Measurements from ENCODE around the gene BNC2.

The BNC2 gene

GRCh38 chr9:16715404-16715803 lies 155.1 kb downstream of the BNC2 start:
- DNase-seq (ENCODE audit: low read depth), result peak; percentile 85

GRCh38 chr9:16712787-16713186 lies 157.7 kb downstream of the BNC2 start:
- no peak for DNase-seq (ENCODE audit: low read depth)

GRCh38 chr9:16710888-16711287 lies 159.6 kb downstream of the BNC2 start:
- DNase-seq (ENCODE audit: low read depth), result no peak

DNA sequence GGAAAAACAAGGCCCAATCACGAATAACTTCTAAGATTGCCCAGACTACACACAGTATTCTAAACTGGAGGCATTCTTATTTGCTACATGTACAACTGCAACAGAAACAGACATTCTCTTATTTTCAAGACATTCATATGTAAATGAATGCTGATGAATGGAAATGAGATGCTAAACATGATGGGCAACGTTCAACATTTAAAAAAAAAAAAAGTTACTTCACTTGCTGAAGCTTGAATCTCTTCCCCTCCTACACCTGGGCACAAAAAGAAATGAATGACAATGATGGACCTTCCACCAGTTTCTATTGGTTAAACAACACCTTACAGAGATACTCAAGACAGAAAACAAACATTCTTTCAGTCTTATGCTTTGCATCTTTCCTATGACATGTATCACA lies 160.5 kb downstream of the BNC2 start:
- DNase-seq (ENCODE audit: low read depth), result no peak

DNA sequence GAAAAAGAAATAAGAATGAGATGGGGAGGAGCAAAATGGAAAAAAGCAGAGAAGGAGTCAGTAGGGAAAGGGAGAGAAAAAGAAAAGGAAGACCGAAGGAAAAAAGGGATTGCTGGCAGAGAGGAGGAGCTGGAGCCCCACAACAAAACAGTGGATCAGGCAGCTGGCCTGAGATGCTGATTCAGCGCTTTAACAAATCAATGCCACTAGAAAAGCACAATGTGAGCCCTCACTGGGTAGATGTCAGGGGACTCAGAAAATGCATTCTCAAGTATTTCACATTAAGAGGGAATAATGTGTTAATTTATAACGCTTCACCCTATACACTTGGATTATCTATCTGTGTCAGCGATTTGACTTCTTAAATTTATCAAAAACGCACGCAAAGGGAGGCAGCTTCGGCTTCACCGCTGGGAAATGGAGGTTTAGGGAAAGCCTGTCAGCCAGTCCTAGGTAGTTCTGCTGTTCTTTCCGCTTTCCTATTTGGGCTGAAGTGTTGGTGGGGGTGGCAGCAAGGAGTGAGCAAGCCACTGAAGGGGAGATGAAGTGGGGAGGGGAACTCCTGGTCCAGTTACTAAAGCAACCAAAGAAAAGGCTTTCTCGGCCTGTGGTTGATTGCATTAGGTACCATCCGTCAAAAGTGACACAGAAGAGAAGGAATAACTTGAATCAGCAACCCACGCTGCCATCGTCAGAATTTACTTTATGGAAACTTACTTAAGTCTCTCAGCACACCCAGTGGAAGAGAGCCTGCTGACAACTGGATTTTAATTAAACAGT lies 161.6 kb downstream of the BNC2 start:
- DNase-seq (ENCODE audit: low read depth), result no peak

GRCh38 chr9:16705111-16705604 lies 165.3 kb downstream of the BNC2 start:
- DNase-seq (ENCODE audit: low read depth), result peak; percentile 94

DNA sequence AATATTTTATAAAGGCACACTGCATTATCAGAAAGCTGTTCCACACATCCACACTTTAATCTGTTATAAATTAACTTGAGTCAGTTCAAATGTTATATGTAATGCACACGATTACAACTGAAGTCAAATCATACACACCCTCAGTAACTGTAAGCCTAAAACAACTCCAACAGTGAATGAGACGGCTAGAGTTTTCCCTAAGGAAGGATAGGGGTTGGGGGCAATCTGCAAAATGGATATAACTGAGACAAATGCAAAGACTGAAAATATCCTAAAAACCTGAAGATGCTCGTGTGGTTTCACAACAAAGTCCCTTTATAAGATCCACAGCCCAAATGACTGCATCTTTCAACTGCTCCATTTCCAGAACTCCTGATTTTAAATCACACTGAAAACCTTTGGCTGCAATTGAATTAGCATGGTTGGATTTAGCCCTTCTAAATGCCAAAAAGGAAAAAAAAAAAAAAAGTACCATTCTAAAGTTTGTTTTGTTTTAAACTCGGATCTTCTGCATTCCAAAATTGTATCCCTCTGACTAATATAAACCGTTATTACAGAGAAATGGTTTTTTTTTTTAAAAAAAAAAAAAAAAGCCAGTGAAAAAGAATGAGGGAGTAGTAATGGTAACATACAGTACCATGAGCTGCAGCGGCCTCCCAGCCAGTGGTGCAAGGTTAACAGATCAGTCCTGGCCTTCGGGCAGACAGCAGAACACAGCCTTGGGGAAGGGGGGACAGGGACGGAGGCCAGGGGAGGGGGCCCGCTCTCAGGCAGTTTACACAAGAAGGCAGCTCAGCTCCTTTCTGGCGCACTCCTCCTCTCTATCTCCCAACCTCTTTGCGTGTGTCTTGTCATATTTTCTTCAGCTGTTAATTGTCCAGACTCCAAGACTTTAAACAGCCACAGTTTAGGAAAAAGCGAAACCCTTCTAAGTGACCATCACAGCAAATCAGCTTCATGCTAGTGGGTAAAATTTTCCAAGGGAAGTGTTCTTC lies 166.1 kb downstream of the BNC2 start:
- DNase-seq (ENCODE audit: low read depth), result peak; percentile 44

DNA sequence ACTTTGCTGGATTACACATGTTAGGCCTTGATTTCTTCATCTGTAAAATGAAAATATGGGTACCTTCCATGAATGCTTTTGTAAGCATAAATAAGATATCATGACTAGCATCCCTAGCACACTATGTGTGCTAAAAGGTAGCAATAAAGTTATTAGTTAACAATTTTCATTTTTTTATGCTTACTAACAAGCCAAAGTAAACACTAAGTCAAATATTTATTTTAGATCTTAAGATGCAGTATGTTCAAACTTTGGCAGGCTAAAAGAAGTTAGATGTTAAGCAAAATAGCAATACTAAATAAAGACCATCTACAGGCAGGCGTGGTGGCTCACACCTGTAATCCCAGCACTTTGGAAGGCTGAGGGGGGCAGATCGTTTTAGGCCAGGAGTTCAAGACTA lies 169.1 kb downstream of the BNC2 start:
- DNase-seq (ENCODE audit: low read depth), result no peak

- no peak for DNase-seq (ENCODE audit: low read depth)
Measured at GRCh38 chr9:16693616-16694015, 176.9 kb downstream of the BNC2 start.

GRCh38 chr9:16690628-16691027 lies 179.8 kb downstream of the BNC2 start:
- DNase-seq (ENCODE audit: low read depth), result no peak

DNA sequence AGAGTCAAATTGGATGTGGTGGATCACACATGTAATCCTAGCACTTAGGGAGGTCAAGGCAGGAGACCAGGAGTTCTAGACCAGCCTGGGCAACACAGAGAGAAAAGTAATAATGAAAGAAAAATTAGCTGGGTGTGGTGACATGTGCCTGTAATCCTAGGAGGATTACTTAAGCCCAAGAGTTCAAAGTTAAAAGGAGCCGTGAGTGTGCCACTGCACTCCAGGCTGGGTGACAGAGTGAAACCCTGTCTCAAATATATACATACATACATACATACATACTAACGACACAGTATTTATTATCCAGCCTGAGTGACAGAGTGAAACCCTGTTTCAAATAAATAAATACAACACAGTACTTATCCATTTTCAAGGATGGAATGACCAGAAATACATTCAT lies 180.3 kb downstream of the BNC2 start:
- DNase-seq (ENCODE audit: low read depth), result no peak

GRCh38 chr9:16689351-16689938 lies 181.0 kb downstream of the BNC2 start:
- DNase-seq (ENCODE audit: low read depth), result no peak

GRCh38 chr9:16688814-16689213 lies 181.7 kb downstream of the BNC2 start:
- no peak for DNase-seq (ENCODE audit: low read depth)

GRCh38 chr9:16687678-16688369 lies 182.6 kb downstream of the BNC2 start:
- no peak for DNase-seq (ENCODE audit: low read depth)

GRCh38 chr9:16683326-16683725 lies 187.1 kb downstream of the BNC2 start:
- no peak for DNase-seq (ENCODE audit: low read depth)

DNA sequence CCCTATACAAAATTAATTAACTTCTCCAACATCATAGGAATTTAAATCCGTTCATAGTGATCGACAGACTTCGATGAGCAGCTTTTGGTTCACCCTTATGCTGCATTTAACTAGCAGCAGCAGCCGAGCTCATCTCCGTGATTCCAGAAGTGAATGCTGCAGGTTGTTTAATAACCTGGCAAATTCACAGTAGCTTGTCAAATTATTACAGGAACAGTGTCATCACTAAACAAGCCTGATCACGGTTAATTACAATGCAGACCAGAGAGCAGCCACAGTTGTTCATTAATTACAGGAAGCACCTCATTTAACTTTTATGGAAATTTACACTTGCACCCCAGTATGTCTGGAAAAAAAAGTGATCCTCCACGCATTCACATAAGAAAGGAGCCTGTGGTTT lies 188.2 kb downstream of the BNC2 start:
- no peak for DNase-seq (ENCODE audit: low read depth)

DNA sequence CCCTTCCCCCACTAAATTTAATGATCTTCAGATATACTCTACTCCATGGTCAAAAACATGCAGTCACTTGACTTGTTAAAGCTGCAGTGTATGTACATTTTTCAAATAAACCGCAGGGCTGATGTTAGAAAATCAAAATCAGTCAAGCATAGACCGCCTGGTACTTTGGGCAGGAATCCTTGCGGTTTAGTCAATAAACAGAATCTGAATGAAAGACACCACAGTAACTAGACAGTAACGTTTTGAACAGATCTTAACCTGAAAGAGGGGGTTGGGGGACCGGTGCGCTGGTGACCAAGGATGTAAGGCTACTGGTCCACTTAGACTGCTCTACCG lies 188.8 kb downstream of the BNC2 start:
- no peak for DNase-seq (ENCODE audit: low read depth)

GRCh38 chr9:16680975-16681651 lies 189.4 kb downstream of the BNC2 start:
- peak; percentile 52 for DNase-seq (ENCODE audit: low read depth)

- DNase-seq (ENCODE audit: low read depth), result no peak
Measured at GRCh38 chr9:16680541-16680940, 189.9 kb downstream of the BNC2 start.

DNA sequence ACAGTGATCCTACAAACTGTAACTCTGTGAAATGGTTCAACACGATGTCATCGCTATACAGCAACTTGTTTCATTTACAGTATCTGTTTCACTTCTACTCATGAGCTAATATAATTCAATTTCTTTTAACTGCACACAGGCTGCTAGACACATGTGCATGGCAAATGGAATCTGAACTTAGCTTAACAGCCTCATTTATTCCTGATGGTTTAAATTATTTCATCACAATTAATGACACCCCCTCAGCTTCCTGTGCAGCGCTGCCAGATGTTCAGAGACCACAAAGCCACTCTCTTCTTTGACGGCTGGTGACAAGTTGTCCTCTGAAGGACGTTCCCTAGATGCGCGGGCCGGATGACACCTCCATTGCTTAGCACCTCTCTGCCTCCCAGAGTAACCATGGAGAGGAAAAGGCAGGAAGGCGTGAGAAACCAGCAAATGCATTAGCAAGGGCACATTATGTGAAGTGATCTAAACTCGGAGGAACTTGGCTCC lies 191.1 kb downstream of the BNC2 start:
- peak; percentile 49 for DNase-seq (ENCODE audit: low read depth)

- DNase-seq (ENCODE audit: low read depth), result no peak
Measured at GRCh38 chr9:16676519-16676918, 194.0 kb downstream of the BNC2 start.
